ENCODE results near the gene STXBP5.

Gene STXBP5

GRCh38 chr6:147216915-147217314, 12.7 kb downstream of the STXBP5 start:
- TF ChIP-seq CTCF (IDR thresholded peaks at IDR 0.05; ENCODE audit: poor library complexity, severe bottlenecking): no peak
- Histone ChIP-seq H3K27ac (ENCODE audit: poor library complexity, severe bottlenecking) (no peak overlapping the region), H3K9me3 (ENCODE audit: severe bottlenecking) (no peaks in the 10 kb centered on the region), H3K36me3 (ENCODE audit: low read depth) (peaks cover 16% of the 10 kb centered on the region), H3K4me1 (ENCODE audit: insufficient read depth, poor library complexity, severe bottlenecking) (peaks cover 15% of the 10 kb centered on the region), H3K4me3 (ENCODE audit: severe bottlenecking) (no peak overlapping the region), H3K27me3 (ENCODE audit: insufficient read depth, poor library complexity, severe bottlenecking) (no peaks in the 10 kb centered on the region)
- DNase-seq (ENCODE audit: low spot score) (no peak), ATAC-seq (ENCODE audit: low read depth) (no peak)

- peaks cover 15% of the 10 kb centered on the region for H3K4me1 ChIP-seq (ENCODE audit: insufficient read depth, poor library complexity, severe bottlenecking)
- no peak overlapping the region for H3K27ac ChIP-seq (ENCODE audit: poor library complexity, severe bottlenecking)
- no peak for ATAC-seq (ENCODE audit: low read depth)
- no peaks in the 10 kb centered on the region for H3K9me3 ChIP-seq (ENCODE audit: severe bottlenecking)
- DNase-seq (ENCODE audit: low spot score): no peak
- TF ChIP-seq CTCF (IDR thresholded peaks at IDR 0.05; ENCODE audit: poor library complexity, severe bottlenecking): no peak
- H3K4me3 ChIP-seq (ENCODE audit: severe bottlenecking): no peak overlapping the region
- H3K36me3 ChIP-seq (ENCODE audit: low read depth): peaks cover 19% of the 10 kb centered on the region
- no peaks in the 10 kb centered on the region for H3K27me3 ChIP-seq (ENCODE audit: insufficient read depth, poor library complexity, severe bottlenecking)
Measured at GRCh38 chr6:147217840-147218404, 13.7 kb downstream of the STXBP5 start.

- Histone ChIP-seq H3K27me3 (ENCODE audit: insufficient read depth, poor library complexity, severe bottlenecking) (no peaks in the 10 kb centered on the region), H3K27ac (ENCODE audit: poor library complexity, severe bottlenecking) (no peak overlapping the region), H3K36me3 (ENCODE audit: low read depth) (peaks cover 22% of the 10 kb centered on the region), H3K9me3 (ENCODE audit: severe bottlenecking) (no peaks in the 10 kb centered on the region), H3K4me1 (ENCODE audit: insufficient read depth, poor library complexity, severe bottlenecking) (peaks cover 10% of the 10 kb centered on the region), H3K4me3 (ENCODE audit: severe bottlenecking) (no peak overlapping the region)
- no peak for ATAC-seq (ENCODE audit: low read depth)
- DNase-seq (ENCODE audit: low spot score): no peak
- no peak for TF ChIP-seq CTCF (IDR thresholded peaks at IDR 0.05; ENCODE audit: poor library complexity, severe bottlenecking)
Measured at GRCh38 chr6:147218797-147219196, 14.6 kb downstream of the STXBP5 start.

GRCh38 chr6:147219463-147219862, 15.2 kb downstream of the STXBP5 start:
- Histone ChIP-seq H3K27me3 (ENCODE audit: insufficient read depth, poor library complexity, severe bottlenecking) (no peaks in the 10 kb centered on the region), H3K27ac (ENCODE audit: poor library complexity, severe bottlenecking) (no peak overlapping the region), H3K4me1 (ENCODE audit: insufficient read depth, poor library complexity, severe bottlenecking) (peaks cover 5% of the 10 kb centered on the region), H3K4me3 (ENCODE audit: severe bottlenecking) (no peak overlapping the region), H3K9me3 (ENCODE audit: severe bottlenecking) (no peaks in the 10 kb centered on the region), H3K36me3 (ENCODE audit: low read depth) (peaks cover 20% of the 10 kb centered on the region)
- ATAC-seq (ENCODE audit: low read depth) (no peak), DNase-seq (ENCODE audit: low spot score) (no peak)
- no peak for TF ChIP-seq CTCF (IDR thresholded peaks at IDR 0.05; ENCODE audit: poor library complexity, severe bottlenecking)

- no peak for TF ChIP-seq CTCF (IDR thresholded peaks at IDR 0.05; ENCODE audit: poor library complexity, severe bottlenecking)
Measured at GRCh38 chr6:147220345-147220744, 16.1 kb downstream of the STXBP5 start.

More at GRCh38 chr6:147220345-147220744, 16.1 kb downstream of the STXBP5 start:
- ATAC-seq (ENCODE audit: low read depth): no peak
- peaks cover 5% of the 10 kb centered on the region for H3K4me1 ChIP-seq (ENCODE audit: insufficient read depth, poor library complexity, severe bottlenecking)
- no peaks in the 10 kb centered on the region for H3K27me3 ChIP-seq (ENCODE audit: insufficient read depth, poor library complexity, severe bottlenecking)
- peaks cover 29% of the 10 kb centered on the region for H3K36me3 ChIP-seq (ENCODE audit: low read depth)
- no peak for DNase-seq (ENCODE audit: low spot score)
- H3K27ac ChIP-seq (ENCODE audit: poor library complexity, severe bottlenecking): no peak overlapping the region
- no peaks in the 10 kb centered on the region for H3K9me3 ChIP-seq (ENCODE audit: severe bottlenecking)
- no peak overlapping the region for H3K4me3 ChIP-seq (ENCODE audit: severe bottlenecking)

All from RWPE2 (cell line).